Mammary epithelial cell (primary cell): Measurements from ENCODE around the gene GGA3.

Experiments
- CTCF ChIP-seq, 2 donors: IDR thresholded peaks in 1 of 2; conservative IDR thresholded peaks in 1 of 2; 2 replicates each; pipeline ENCODE4 v1.5.1; 2011 to 2012; ENCODE audit warnings: inconsistent platforms in 2 of 2, low read length in 2 of 2, mild to moderate bottlenecking in 2 of 2, control low read depth in 1 of 2, low read depth in 1 of 2; ENCODE audit not compliant: insufficient read depth in 1 of 2; ENCODE audit errors: extremely low read depth in 1 of 2
- EZH2 ChIP-seq: IDR thresholded peaks from 2 replicates; pipeline ENCODE4 v1.6.1; 2012; ENCODE audit warnings: low read length, inconsistent platforms, borderline replicate concordance

- TF ChIP-seq CTCF (conservative IDR thresholded peaks at IDR 0.05 in 1 of 2, IDR thresholded peaks at IDR 0.05 in 1 of 2; ENCODE audit: extremely low read depth in 1 of 2, insufficient read depth in 1 of 2, low read depth in 1 of 2, low read length in 2 of 2) (no peak), EZH2 (no peak)
These were observed 4.4 kb upstream of the GGA3 start for GRCh38 chr17:75265614-75266315.
